Mucosa of gallbladder (tissue), 1 donor: ENCODE results near the gene ERP27. TPM values are rescaled to one million over a fixed set of nuclear protein-coding genes. Genes with fewer than 3 reads are reported as not detected.

Experiments
- DNase-seq: peaks from one replicate; pipeline ENCODE4 v3.0.0-alpha.2; 2020; ENCODE audit warnings: low spot score
- total RNA-seq: library from RNA; stranded (reverse); gene quantifications from one replicate; pipeline ENCODE4 v1.2.1, GENCODE V29; 2021
- donor health status: DM: no; HTN: no; CAD: no.

Gene ERP27
- total RNA-seq, 1 donor from 2014 or later, result 0.49 TPM

DNA sequence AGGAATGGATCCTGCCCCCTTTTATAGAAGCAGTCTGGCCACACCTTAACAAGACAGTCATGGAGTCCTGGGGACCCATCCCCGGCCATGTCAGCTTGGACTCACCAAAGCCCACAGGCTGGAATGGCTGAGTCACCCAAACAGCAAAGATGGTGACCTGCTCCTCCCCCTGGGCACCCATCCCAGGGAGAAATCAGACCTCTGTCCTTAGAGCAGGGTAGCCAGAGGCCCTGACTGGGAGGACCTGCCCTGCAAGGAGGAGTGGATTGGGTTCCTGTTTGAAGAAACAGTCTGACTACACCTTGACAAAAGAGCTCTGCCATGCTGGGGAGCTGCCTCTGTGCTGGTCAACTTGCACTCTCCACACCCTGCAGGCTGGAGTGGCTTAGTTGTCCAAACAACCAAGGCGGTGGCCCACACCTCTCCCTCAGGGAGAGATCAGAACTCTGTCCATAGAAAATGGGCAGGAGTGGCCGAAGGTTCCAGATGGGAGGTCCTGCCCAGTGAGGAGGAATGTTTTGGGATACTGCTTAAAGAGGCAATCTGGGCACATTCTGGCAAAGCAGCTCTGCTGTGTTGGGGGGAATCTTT is 69.3 kb downstream of the ERP27 start:
- DNase-seq, result no peak

Other genes with a start within 250 kb of the ERP27 start
- gene GUCY2C, start 241.9 kb downstream of the ERP27 start, total RNA-seq, result 0.12 TPM
- 41.1 TPM for gene WBP11, start 135.1 kb downstream of the ERP27 start, total RNA-seq
- 0.43 TPM for gene C12orf60, start 134.9 kb downstream of the ERP27 start, total RNA-seq
- gene SMCO3, start 124.4 kb downstream of the ERP27 start, total RNA-seq, result 0.46 TPM
- 3.2 TPM for gene ART4, start 95.0 kb downstream of the ERP27 start, total RNA-seq
- gene MGP, start 52.7 kb downstream of the ERP27 start, total RNA-seq, result 223 TPM
- 86.1 TPM for gene ARHGDIB, start 23.1 kb upstream of the ERP27 start, total RNA-seq
- not detected for gene PDE6H, start 34.5 kb upstream of the ERP27 start, total RNA-seq